ENCODE results near the gene BTBD9.

The BTBD9 gene

DNA sequence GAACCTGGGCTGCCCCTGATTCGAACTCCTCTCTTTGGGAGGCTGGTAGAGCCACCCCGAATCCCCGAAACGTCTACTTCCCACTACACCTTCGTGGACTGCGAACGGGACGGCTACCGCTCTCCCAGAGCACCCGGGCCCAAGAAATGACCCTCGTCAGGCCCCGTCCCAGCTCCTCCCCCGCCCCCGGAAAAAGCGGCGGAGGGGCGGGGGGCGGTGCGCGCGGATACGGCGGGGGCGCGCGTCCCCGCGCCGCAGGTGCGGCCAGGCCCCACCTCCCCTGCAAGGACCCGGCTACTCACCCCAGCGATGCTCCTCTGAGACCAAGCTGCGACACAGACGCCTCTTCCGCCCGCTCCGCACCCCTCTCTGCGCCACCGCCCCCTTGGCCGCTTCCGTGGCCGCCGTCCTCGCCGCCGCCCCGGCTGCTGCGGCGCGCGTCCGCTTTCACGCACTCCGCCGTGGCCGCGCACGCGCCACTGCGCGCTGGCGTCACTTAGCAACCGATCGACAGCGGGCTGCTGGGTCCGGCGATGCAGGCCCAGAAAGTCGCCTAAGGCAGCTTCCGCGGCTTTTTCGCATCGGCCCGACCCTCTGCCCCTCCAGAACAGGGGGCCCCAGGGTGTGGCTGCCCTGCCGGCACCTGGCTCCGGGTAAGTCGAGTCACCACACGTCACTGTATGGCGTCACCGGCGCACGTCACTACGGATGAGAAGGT, at the start of gene BTBD9:
BTBD9 (minus strand) TSS at position 432 of the 718 bp plus-strand sequence.
- peak; percentile 85 for DNase-seq (ENCODE audit: low spot score)

GRCh38 chr6:38688579-38689087, 48.9 kb upstream of the BTBD9 start:
- no peak for DNase-seq (ENCODE audit: low spot score)

DNA sequence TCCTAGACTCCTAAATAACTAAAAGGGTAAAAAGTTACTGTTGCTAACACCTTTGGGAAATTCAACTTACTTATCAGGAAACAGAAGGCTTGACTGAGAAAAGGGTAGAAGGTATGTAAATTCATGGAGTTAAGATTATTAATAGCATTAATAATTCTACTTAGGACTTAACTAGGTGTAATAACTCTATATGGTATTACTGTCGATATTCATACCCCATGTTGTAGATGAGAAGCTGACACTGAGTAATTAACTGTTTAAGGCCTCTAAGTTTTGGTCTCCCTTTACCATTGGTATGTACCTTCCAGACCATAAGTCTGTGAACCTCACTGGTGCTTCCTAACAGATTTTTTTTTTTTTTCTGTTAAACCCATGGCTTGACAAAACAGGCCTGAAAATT, 47.8 kb upstream of the BTBD9 start:
- no peak for DNase-seq (ENCODE audit: low spot score)

DNA sequence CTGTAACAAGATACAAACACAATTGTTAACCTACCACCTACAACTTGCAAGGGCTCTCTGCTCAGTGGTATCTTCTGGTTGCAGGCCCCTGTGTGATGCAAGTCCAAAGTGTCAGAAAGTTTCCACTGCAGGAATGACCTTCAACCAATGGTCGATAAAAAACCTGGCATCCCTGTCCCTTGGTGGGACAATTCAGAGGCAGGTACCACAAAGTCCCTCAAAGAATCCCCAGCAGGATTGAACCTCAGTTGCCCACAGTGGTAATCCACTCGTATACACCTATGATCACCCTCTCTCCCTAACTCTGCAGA, 47.3 kb upstream of the BTBD9 start:
- DNase-seq (ENCODE audit: low spot score): no peak

GRCh38 chr6:38686270-38687042, 46.7 kb upstream of the BTBD9 start:
- DNase-seq (ENCODE audit: low spot score): no peak

DNA sequence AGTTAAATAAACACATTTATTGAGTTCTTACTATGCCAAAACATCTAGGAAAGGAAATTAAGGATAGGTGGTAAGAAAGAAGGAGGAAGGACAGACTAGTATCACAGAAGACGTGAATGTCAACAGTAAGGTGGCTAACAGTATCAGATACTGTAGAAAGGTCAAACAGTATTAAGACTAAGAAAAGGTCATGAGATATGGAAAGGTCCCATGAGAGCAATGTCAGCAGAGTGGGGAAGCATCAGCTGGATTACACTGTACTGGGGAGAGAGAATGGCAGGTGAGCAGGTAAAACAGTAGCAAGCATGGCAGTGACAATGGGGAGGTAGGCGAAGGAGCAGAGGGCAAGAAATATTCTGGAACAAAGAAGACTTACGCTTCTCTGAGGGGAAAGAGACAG, 45.2 kb upstream of the BTBD9 start:
- no peak for DNase-seq (ENCODE audit: low spot score)

DNA sequence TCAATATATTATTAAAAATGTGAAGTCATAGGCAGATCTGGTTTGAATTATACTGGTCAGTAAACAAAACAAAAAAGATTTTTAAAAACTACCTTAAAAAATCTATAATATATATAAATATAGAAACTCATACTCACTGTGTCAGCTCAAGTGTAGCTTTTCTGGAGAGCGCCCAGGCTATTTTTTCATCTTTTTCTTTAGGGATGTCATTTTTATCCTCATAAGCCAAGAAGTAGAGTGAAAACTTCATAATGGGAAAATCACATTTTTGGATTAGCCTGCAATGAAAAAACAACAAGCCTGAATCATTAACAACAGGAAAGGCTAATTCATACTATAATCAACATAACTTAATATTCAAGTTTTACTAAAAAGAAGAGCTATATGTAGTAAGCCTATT, 44.5 kb upstream of the BTBD9 start:
- no peak for DNase-seq (ENCODE audit: low spot score)

- no peak for DNase-seq (ENCODE audit: low spot score)
Observed at GRCh38 chr6:38681850-38682249, 42.1 kb upstream of the BTBD9 start.

- no peak for DNase-seq (ENCODE audit: low spot score)
Observed at GRCh38 chr6:38679668-38680067, 39.9 kb upstream of the BTBD9 start.

- no peak for DNase-seq (ENCODE audit: low spot score)
Observed at GRCh38 chr6:38678178-38678760, 38.5 kb upstream of the BTBD9 start.

DNA sequence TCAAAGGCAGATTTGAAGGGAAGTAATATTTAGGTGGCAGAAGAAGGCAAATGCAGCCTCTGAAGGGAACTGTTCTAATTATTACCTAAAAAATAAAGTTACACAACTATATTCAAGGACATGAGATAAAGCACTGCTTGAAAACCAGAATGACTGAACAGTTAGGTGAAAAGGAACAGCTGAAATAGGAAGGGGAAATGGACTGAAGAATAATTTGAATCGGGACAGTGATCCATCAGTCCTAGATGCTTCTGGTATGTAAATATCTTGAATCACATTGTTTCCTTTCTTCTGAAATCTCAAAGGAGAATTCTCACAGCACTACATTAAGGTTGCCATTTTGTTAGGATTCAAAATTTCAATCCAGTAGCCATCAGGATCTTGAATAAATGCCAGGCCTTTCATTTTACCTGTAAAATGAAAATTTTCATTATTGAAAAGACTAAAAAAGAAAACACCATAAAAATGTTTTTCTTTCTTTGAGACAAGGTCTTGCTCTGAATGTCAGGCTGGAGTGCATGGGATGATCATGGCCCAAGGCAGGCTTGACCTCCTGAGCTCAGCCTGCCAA, 37.3 kb upstream of the BTBD9 start:
- DNase-seq (ENCODE audit: low spot score): no peak

DNA sequence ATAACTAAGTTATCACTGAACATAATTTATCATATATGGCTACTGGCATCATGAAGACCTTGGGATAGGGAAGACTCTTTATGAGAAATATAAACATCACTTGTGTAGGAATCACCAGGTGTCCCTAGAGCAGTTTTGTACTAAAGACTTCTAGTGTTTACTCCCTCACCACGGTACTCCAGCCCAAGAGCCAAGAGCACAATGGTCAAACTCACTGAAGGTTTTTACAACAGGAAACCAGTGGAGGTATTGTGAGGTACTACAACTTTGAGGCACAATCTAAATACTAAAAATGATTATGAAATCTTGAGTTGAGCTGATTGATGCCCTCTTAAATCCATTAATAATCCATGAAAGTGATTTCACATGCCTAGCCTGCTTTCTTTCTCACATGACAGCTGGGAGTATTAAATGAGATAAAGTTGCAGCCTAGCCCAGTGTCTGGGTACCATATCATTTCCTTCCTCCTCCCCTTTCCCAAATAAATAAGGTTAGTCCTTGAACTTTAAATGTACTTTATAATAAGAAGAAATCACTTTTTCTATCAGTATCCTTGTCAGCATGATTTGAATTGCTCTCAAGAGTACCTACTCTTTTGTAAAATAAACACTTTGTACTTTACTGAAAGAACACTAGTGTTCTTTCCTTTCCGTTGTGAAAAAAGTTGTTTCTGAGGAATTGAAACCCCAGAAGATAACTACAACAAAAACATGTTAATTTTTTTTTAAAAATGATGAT, 36.7 kb upstream of the BTBD9 start:
- no peak for DNase-seq (ENCODE audit: low spot score)

GRCh38 chr6:38673397-38674165, 33.9 kb upstream of the BTBD9 start:
- no peak for DNase-seq (ENCODE audit: low spot score)

DNA sequence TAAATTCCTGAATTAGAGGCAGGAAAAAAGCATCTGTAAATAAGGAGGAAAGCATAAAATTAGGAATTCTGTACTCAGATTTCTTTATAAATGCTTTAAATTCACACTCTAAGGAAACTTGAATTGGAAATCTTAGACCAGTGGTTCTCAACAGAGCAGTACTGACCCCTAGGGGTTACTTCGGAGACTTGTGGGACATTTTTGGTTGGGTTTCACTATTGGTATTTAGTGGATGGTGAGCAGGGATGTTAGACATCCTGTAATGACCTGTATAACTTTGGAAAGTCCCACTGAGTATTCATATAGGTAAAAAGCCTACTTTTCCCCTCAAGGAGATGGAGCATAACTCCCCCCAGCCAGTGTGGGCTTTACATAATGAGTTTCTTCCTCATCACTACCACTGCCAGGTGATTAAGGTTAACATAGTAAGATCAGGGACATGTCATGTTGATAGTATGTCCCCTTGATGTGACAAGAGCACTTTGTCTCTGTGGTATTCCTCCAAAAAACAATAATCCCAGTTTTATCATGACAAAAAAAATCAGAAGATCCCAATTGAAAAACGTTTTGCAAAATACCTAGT, 32.2 kb upstream of the BTBD9 start:
- peak; percentile 31 for DNase-seq (ENCODE audit: low spot score)

DNA sequence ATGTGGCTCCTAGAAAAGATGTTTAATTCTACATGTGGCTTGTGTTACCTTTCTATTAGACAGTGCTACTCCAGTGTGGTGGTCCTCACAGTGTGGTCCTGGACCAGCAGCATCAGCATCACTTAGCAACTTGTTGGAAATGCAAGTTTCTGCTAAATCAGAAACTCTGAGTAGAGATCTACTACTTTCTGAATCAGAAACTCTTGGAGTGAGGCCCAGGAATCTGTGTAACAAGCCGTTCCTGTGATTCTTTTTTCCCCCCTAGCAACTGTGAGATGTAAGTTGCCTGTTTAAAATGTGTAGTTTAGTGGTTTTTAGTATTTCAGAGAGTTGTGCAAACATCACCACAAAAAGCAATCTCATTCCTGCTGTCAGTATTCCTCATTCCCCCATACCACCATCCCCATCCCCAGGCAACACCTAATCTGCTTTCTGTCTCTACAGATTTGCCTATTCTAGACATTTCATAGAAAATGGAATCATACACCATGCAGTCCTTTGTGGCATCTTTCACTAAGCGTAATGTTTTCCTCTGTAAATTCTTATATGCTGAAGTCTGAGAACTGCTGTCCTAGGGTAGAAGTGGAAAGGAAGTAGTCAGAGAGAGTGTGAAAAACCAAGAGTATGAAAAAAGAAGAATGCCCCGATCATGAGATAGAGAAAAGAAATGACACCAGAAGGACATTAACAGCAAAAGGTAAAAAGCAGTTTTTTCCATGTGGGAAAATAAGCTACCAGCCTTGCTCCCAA, 18.9 kb upstream of the BTBD9 start:
- no peak for DNase-seq (ENCODE audit: low spot score)

- no peak for DNase-seq (ENCODE audit: low spot score)
Observed at GRCh38 chr6:38656896-38657295, 17.2 kb upstream of the BTBD9 start.

DNA sequence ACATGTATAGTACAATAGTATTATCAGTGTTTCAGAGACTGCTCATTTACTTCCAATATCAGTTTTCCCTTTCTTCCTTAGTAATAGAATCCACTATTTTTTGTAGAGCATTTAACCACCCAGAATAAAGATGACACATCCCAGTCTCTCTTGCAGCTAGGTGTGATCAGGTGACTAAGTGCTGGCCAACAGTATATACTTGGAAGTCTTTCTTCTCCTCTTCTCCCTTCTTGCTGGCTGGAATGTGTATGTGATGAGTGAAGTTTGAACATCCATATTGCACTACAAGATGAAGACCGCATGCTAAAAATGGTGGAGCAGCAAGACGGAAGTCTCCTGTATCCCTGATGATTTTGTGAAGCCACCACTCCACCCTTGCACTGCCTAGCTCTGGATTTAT, 14.5 kb upstream of the BTBD9 start:
- no peak for DNase-seq (ENCODE audit: low spot score)

DNA sequence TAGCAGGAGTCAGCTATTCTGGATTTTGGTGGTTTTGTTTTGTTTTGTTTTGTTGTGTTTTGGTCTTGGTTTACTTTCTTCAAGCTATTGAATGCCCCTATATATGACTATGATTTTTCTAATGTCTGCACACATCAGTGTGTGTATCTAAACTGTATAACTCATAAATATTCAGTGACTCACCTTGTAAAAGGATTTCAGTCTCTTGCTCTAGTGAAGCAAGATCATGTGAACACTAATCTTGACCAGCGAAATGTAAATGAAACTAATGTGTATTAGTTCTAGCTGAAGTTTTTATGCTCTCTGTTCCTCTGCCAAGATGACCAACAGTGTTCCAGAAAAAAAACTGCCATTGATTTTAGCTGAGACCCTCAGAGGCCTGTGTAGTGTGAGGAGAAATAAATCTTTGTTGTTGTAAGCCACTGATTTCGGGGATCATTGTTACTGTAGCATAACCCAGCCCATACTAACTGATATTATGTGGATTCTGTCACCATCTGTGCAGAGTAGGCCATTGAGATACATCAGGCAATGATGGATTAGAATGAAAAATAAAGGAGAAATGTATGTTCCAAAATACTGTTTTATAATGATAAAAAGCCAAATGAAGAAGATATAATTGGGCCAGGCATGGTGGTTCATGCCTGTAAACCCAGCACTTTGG, 11.5 kb upstream of the BTBD9 start:
- DNase-seq (ENCODE audit: low spot score): no peak

- no peak for DNase-seq (ENCODE audit: low spot score)
Observed at GRCh38 chr6:38650207-38650752, 10.6 kb upstream of the BTBD9 start.

Measured in putamen (tissue), 1 donor.